Mesendoderm (in vitro differentiated cells): ENCODE measurements around the gene MUTYH.

Experiments used
- DNase-seq: peaks from one replicate; pipeline ENCODE4 v3.0.0; 2013
- H2AK5ac ChIP-seq: 2 replicates; pipeline ENCODE4 v1.6.1; 2013; ENCODE audit warnings: low read length, inconsistent platforms
- H2BK120ac ChIP-seq: 2 replicates; pipeline ENCODE4 v1.6.1; 2013; ENCODE audit warnings: low read depth, mild to moderate bottlenecking, low read length, moderate library complexity, mixed read lengths
- H2BK15ac ChIP-seq: replicated peaks from 2 replicates; pipeline ENCODE4 v1.6.1; 2013; ENCODE audit warnings: low read depth, mild to moderate bottlenecking, moderate library complexity
- H2BK5ac ChIP-seq: 2 replicates; pipeline ENCODE4 v1.6.1; 2013; ENCODE audit warnings: low read length, inconsistent platforms
- H3K18ac ChIP-seq: 2 replicates; pipeline ENCODE4 v1.6.1; 2013; ENCODE audit warnings: mild to moderate bottlenecking, low read length, mixed read lengths
- H3K23ac ChIP-seq: one replicate; pipeline ENCODE4 v1.6.1; 2013; ENCODE audit warnings: low read length
- H3K27ac ChIP-seq: 2 replicates; pipeline ENCODE4 v1.5.1; 2013; ENCODE audit warnings: low read depth, mild to moderate bottlenecking, inconsistent platforms, low read length, moderate library complexity
- H3K27me3 ChIP-seq: 2 replicates; pipeline ENCODE4 v1.6.1; 2013; ENCODE audit warnings: low read length, control low read depth, mild to moderate bottlenecking, inconsistent platforms; ENCODE audit not compliant: insufficient read depth, poor library complexity
- H3K36me3 ChIP-seq: 2 replicates; pipeline ENCODE4 v1.6.1; 2013; ENCODE audit warnings: low read length, inconsistent platforms; ENCODE audit not compliant: control insufficient read depth, insufficient read depth
- H3K4ac ChIP-seq: one replicate; pipeline ENCODE4 v1.6.1; 2013; ENCODE audit warnings: low read depth, mild to moderate bottlenecking, low read length, moderate library complexity
- H3K4me1 ChIP-seq: 2 replicates; pipeline ENCODE4 v1.6.1; 2013; ENCODE audit warnings: low read depth, low read length, inconsistent platforms; ENCODE audit not compliant: control insufficient read depth
- H3K4me2 ChIP-seq: 2 replicates; pipeline ENCODE4 v1.6.1; 2013; ENCODE audit warnings: low read length
- H3K4me3 ChIP-seq: 2 replicates; pipeline ENCODE4 v1.5.1; 2013; ENCODE audit warnings: mild to moderate bottlenecking, low read length
- H3K56ac ChIP-seq: one replicate; pipeline ENCODE4 v1.6.1; 2013; ENCODE audit warnings: low read length
- H3K79me1 ChIP-seq: 2 replicates; pipeline ENCODE4 v1.6.1; 2013; ENCODE audit warnings: low read length, inconsistent platforms
- H3K79me2 ChIP-seq: 2 replicates; pipeline ENCODE4 v1.6.1; 2013; ENCODE audit warnings: mild to moderate bottlenecking, low read length; ENCODE audit not compliant: control insufficient read depth, insufficient read depth
- H3K9ac ChIP-seq: 2 replicates; pipeline ENCODE4 v1.6.1; 2013; ENCODE audit warnings: low read length, inconsistent platforms
- H4K5ac ChIP-seq: one replicate; pipeline ENCODE4 v1.6.1; 2013; ENCODE audit warnings: low read length
- H4K8ac ChIP-seq: one replicate; pipeline ENCODE4 v1.6.1; 2013; ENCODE audit warnings: low read depth, mild to moderate bottlenecking, control low read depth, low read length, moderate library complexity
- WGBS: extraction: QIAGEN DNeasy Blood & Tissue Kit; methylation state at CpG from one replicate; pipeline ENCODE4 v1.1.7; 2013; ENCODE audit warnings: low lambda C conversion rate, missing lambda C conversion rate; ENCODE audit not compliant: insufficient coverage; ENCODE audit errors: extremely low coverage; 5-methylcytosine and 5-hydroxymethylcytosine counted together

MUTYH gene

GRCh38 chr1:45381243-45381642, 41.0 kb upstream of the MUTYH start:
- H3K18ac ChIP-seq, result no peak overlapping the region
- no peak overlapping the region for H3K27ac ChIP-seq
- no peak overlapping the region for H2BK5ac ChIP-seq
- no peaks in the 10 kb centered on the region for H3K4me1 ChIP-seq
- H3K9ac ChIP-seq, result no peak overlapping the region
- no peak overlapping the region for H3K4ac ChIP-seq
- H4K8ac ChIP-seq, result no peak overlapping the region
- H2AK5ac ChIP-seq, result no peak overlapping the region
- H4K5ac ChIP-seq, result no peak overlapping the region
- H3K79me2 ChIP-seq, result no peaks in the 10 kb centered on the region
- H3K4me3 ChIP-seq, result no peak overlapping the region
- no peak overlapping the region for H3K23ac ChIP-seq
- no peak overlapping the region for H3K56ac ChIP-seq
- no peaks in the 10 kb centered on the region for H3K27me3 ChIP-seq
- H3K36me3 ChIP-seq, result no peaks in the 10 kb centered on the region
- no peak overlapping the region for H3K4me2 ChIP-seq
- no peak overlapping the region for H2BK15ac ChIP-seq
- no peak for DNase-seq
- no peak overlapping the region for H2BK120ac ChIP-seq
- no CpG with 5 or more reads among the region's 2 CpGs for WGBS
- H3K79me1 ChIP-seq, result no peaks in the 10 kb centered on the region

- Histone ChIP-seq H2BK120ac (no peak overlapping the region), H3K56ac (no peak overlapping the region), H2BK15ac (no peak overlapping the region), H2BK5ac (no peak overlapping the region), H3K4me2 (no peak overlapping the region), H3K4me1 (no peaks in the 10 kb centered on the region), H3K23ac (no peak overlapping the region), H3K9ac (no peak overlapping the region), H3K79me1 (no peaks in the 10 kb centered on the region), H2AK5ac (no peak overlapping the region), H3K4ac (no peak overlapping the region), H3K79me2 (no peaks in the 10 kb centered on the region), H3K18ac (no peak overlapping the region), H3K4me3 (no peak overlapping the region), H4K5ac (no peak overlapping the region), H3K36me3 (no peaks in the 10 kb centered on the region), H3K27ac (no peak overlapping the region), H3K27me3 (no peaks in the 10 kb centered on the region), H4K8ac (no peak overlapping the region)
- WGBS, result no CpG with 5 or more reads among the region's 1 CpG
- DNase-seq, result no peak
Observed at GRCh38 chr1:45380730-45381129, 40.5 kb upstream of the MUTYH start.

GRCh38 chr1:45380125-45380524, 39.9 kb upstream of the MUTYH start:
- Histone ChIP-seq H2BK15ac (no peak overlapping the region), H4K8ac (no peak overlapping the region), H2AK5ac (no peak overlapping the region), H3K9ac (no peak overlapping the region), H2BK5ac (no peak overlapping the region), H3K18ac (no peak overlapping the region), H3K27me3 (no peaks in the 10 kb centered on the region), H3K4me2 (no peak overlapping the region), H3K4me3 (no peak overlapping the region), H2BK120ac (no peak overlapping the region), H3K4ac (no peak overlapping the region), H3K79me2 (no peaks in the 10 kb centered on the region), H3K4me1 (no peaks in the 10 kb centered on the region), H3K56ac (no peak overlapping the region), H3K36me3 (no peaks in the 10 kb centered on the region), H4K5ac (no peak overlapping the region), H3K23ac (no peak overlapping the region), H3K79me1 (no peaks in the 10 kb centered on the region), H3K27ac (no peak overlapping the region)
- DNase-seq, result no peak
- WGBS, result no CpG with 5 or more reads among the region's 4 CpGs

- H3K56ac ChIP-seq, result no peak overlapping the region
- H3K18ac ChIP-seq, result no peak overlapping the region
- H3K27ac ChIP-seq, result no peak overlapping the region
- no peak overlapping the region for H2BK15ac ChIP-seq
- H2BK120ac ChIP-seq, result no peak overlapping the region
- H3K4me2 ChIP-seq, result no peak overlapping the region
- no peak overlapping the region for H3K9ac ChIP-seq
- no peak for DNase-seq
- no peak overlapping the region for H3K4ac ChIP-seq
- no peak overlapping the region for H4K8ac ChIP-seq
- H3K79me1 ChIP-seq, result no peaks in the 10 kb centered on the region
- no peaks in the 10 kb centered on the region for H3K36me3 ChIP-seq
- H3K79me2 ChIP-seq, result no peaks in the 10 kb centered on the region
- no peak overlapping the region for H3K23ac ChIP-seq
- H2AK5ac ChIP-seq, result no peak overlapping the region
- no peak overlapping the region for H3K4me3 ChIP-seq
- H3K4me1 ChIP-seq, result no peaks in the 10 kb centered on the region
- H2BK5ac ChIP-seq, result no peak overlapping the region
- no peaks in the 10 kb centered on the region for H3K27me3 ChIP-seq
- WGBS, result no CpG with 5 or more reads among the region's 6 CpGs
- no peak overlapping the region for H4K5ac ChIP-seq
Observed at GRCh38 chr1:45379524-45379923, 39.3 kb upstream of the MUTYH start.

GRCh38 chr1:45378184-45378583, 37.9 kb upstream of the MUTYH start:
- no peak overlapping the region for H3K27ac ChIP-seq
- H2AK5ac ChIP-seq, result no peak overlapping the region
- H3K4me3 ChIP-seq, result no peak overlapping the region
- no peak overlapping the region for H2BK5ac ChIP-seq
- H3K79me1 ChIP-seq, result no peaks in the 10 kb centered on the region
- no peak overlapping the region for H2BK120ac ChIP-seq
- H3K9ac ChIP-seq, result no peak overlapping the region
- no peak overlapping the region for H3K4me2 ChIP-seq
- H3K79me2 ChIP-seq, result no peaks in the 10 kb centered on the region
- H3K56ac ChIP-seq, result no peak overlapping the region
- no peak overlapping the region for H4K5ac ChIP-seq
- H3K18ac ChIP-seq, result no peak overlapping the region
- no peaks in the 10 kb centered on the region for H3K4me1 ChIP-seq
- no peak for DNase-seq
- H3K4ac ChIP-seq, result no peak overlapping the region
- no peak overlapping the region for H3K23ac ChIP-seq
- no peak overlapping the region for H2BK15ac ChIP-seq
- H4K8ac ChIP-seq, result no peak overlapping the region
- no peaks in the 10 kb centered on the region for H3K36me3 ChIP-seq
- no peaks in the 10 kb centered on the region for H3K27me3 ChIP-seq

- Histone ChIP-seq H3K27ac (no peak overlapping the region), H3K4me2 (no peak overlapping the region), H2AK5ac (no peak overlapping the region), H3K79me1 (no peaks in the 10 kb centered on the region), H3K18ac (no peak overlapping the region), H3K79me2 (no peaks in the 10 kb centered on the region), H3K9ac (no peak overlapping the region), H3K4ac (no peak overlapping the region), H2BK120ac (no peak overlapping the region), H3K27me3 (no peaks in the 10 kb centered on the region), H3K56ac (no peak overlapping the region), H3K23ac (no peak overlapping the region), H3K4me3 (no peak overlapping the region), H2BK5ac (no peak overlapping the region), H2BK15ac (no peak overlapping the region), H4K5ac (no peak overlapping the region), H3K4me1 (no peaks in the 10 kb centered on the region), H3K36me3 (no peaks in the 10 kb centered on the region), H4K8ac (no peak overlapping the region)
- no CpG with 5 or more reads among the region's 3 CpGs for WGBS
- DNase-seq, result no peak
Observed at GRCh38 chr1:45375104-45376090, 35.2 kb upstream of the MUTYH start.
